ENCODE measurements around the gene C11orf87. TPM values are rescaled to one million over a fixed set of nuclear protein-coding genes. Genes with fewer than 3 reads are reported as not detected.

Gene C11orf87
- total RNA-seq, 4 donors from 2014 or later = not detected

- no peaks in the 10 kb centered on the region for H3K27me3 ChIP-seq
- no peaks in the 10 kb centered on the region for H3K4me1 ChIP-seq
- H3K27ac ChIP-seq = no peak overlapping the region
- DNase-seq = no peak
- no peaks in the 10 kb centered on the region for H3K36me3 ChIP-seq
- H3K4me3 ChIP-seq = no peak overlapping the region
- TF ChIP-seq POLR2A (IDR thresholded peaks at IDR 0.05) = no peak
- TF ChIP-seq CTCF (IDR thresholded peaks at IDR 0.05) = no peak
- no peaks in the 10 kb centered on the region for H3K9me3 ChIP-seq
Measured at GRCh38 chr11:109383306-109383705, 38.7 kb upstream of the C11orf87 start.

GRCh38 chr11:109384873-109385272, 37.1 kb upstream of the C11orf87 start:
- Histone ChIP-seq H3K4me1 (no peaks in the 10 kb centered on the region), H3K27ac (no peak overlapping the region), H3K36me3 (no peaks in the 10 kb centered on the region), H3K9me3 (no peaks in the 10 kb centered on the region), H3K4me3 (no peak overlapping the region), H3K27me3 (no peaks in the 10 kb centered on the region)
- no peak for DNase-seq
- no peak for TF ChIP-seq CTCF (IDR thresholded peaks at IDR 0.05)
- TF ChIP-seq POLR2A (IDR thresholded peaks at IDR 0.05) = no peak

GRCh38 chr11:109388982-109389381, 33.0 kb upstream of the C11orf87 start:
- Histone ChIP-seq H3K9me3 (no peaks in the 10 kb centered on the region), H3K36me3 (no peaks in the 10 kb centered on the region), H3K27ac (no peak overlapping the region), H3K4me3 (no peak overlapping the region), H3K27me3 (no peaks in the 10 kb centered on the region), H3K4me1 (no peaks in the 10 kb centered on the region)
- no peak for TF ChIP-seq POLR2A (IDR thresholded peaks at IDR 0.05)
- TF ChIP-seq CTCF (IDR thresholded peaks at IDR 0.05) = no peak
- no peak for DNase-seq

- Histone ChIP-seq H3K4me3 (no peak overlapping the region), H3K36me3 (no peaks in the 10 kb centered on the region), H3K4me1 (no peaks in the 10 kb centered on the region), H3K27ac (no peak overlapping the region), H3K27me3 (no peaks in the 10 kb centered on the region), H3K9me3 (no peaks in the 10 kb centered on the region)
- DNase-seq = no peak
- TF ChIP-seq POLR2A (IDR thresholded peaks at IDR 0.05) = no peak
- no peak for TF ChIP-seq CTCF (IDR thresholded peaks at IDR 0.05)
Measured at GRCh38 chr11:109390752-109391151, 31.2 kb upstream of the C11orf87 start.

- Histone ChIP-seq H3K9me3 (no peaks in the 10 kb centered on the region), H3K4me3 (no peak overlapping the region), H3K27me3 (no peaks in the 10 kb centered on the region), H3K4me1 (no peaks in the 10 kb centered on the region), H3K36me3 (no peaks in the 10 kb centered on the region), H3K27ac (no peak overlapping the region)
- TF ChIP-seq POLR2A (IDR thresholded peaks at IDR 0.05) (no peak), CTCF (IDR thresholded peaks at IDR 0.05) (no peak)
- DNase-seq = no peak
Measured at GRCh38 chr11:109401545-109401944, 20.4 kb upstream of the C11orf87 start.

- no peaks in the 10 kb centered on the region for H3K27me3 ChIP-seq
- no peaks in the 10 kb centered on the region for H3K36me3 ChIP-seq
- no peak for DNase-seq
- H3K27ac ChIP-seq = no peak overlapping the region
- no peak overlapping the region for H3K4me3 ChIP-seq
- no peaks in the 10 kb centered on the region for H3K9me3 ChIP-seq
- TF ChIP-seq POLR2A (IDR thresholded peaks at IDR 0.05) = no peak
- TF ChIP-seq CTCF (IDR thresholded peaks at IDR 0.05) = no peak
- no peaks in the 10 kb centered on the region for H3K4me1 ChIP-seq
Measured at GRCh38 chr11:109405671-109406070, 16.3 kb upstream of the C11orf87 start.

Data from Peyer's patch (tissue), 4 donors.